Stimulated activated CD8-positive, alpha-beta memory T cell treated with anti-CD3 and anti-CD28 coated beads, Interleukin-15, amount 100 ng/mL, for 48 hours (primary cell): ENCODE measurements around the gene TNFSF10.
"Not testable (repeated sequence)": the region's sequence is repeated elsewhere in the genome, so short reads cannot be mapped to it uniquely, and the experiment has no call there.

Experiments used
- DNase-seq, 2 donors: peaks; one replicate each; pipeline ENCODE4 v3.0.0-alpha.2; 2020; ENCODE audit warnings: low read depth in 2 of 2

TNFSF10 gene

DNA sequence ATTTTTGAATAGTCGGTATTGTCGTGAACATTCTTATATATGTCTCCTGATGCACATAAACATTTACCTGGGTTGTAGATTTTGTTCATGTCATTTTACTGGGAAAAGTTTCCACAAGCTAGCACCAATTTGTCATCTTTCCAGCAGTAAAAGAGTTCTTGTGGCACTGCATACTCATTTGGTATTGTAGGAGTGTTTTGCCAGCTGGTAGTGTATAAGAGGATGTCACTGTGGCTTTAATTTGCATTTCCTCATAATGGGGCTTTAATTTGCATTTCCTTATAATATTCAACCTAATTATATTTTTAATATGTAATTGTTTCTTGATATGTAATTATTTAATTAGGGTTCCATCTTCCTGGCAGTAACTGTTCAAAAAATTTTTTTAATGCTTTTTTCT, 21.2 kb upstream of the TNFSF10 start:
- DNase-seq, result no peak

DNA sequence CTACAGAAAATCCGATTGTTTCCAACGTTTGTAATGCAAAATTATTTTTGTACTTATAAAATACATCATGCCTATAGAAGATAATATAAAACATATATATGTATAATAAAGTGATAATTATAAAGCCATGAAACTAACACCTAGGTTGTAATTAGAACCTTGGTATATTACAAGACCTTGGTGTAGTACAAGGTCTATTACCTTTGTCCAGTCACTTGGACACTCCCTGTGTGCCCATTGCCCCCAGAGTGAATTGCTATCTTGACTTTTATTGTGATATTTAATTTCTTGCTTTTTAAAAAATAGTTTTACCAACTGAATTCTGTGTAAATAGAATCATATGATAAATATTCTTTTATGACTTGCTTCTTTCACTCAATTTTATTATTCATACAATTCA, 20.7 kb upstream of the TNFSF10 start:
- no peak for DNase-seq

DNA sequence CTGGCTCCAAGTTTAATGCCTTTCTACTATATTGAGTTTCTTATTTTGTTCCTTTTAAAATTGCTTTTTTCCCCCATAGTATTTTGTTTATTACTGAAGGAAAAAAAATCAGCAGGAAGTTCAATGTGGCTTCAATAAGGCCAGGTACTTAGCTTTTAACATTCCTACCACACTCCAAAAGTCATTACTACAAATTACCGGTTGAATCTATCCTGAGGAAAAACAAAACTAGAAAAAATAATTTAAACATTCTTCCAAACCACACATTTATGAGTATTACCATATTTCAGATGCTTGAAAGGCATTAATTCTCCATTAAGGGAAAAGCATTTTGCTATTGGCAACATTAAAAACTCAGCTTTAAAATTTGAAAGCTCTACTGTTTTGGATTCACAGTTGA, 20.2 kb upstream of the TNFSF10 start:
- no peak for DNase-seq

DNA sequence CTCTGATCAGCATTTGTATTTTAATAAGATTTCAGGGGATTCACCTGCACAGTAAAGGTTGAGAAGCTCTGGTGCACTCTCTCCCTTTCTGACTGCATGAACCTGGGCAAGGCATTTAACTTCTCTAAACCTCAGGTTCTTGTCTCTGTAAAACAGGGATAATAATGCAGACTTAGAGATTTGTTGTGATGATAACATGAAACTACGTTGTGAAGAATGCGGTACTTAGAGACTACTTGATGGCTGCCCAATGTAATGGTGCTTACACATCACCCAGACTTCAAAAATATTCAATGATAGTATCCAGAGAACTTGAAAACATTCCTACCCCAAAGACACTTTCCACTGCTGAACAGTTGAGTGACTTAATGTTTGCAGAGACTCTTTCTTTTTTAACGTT, 19.8 kb upstream of the TNFSF10 start:
- DNase-seq, result no peak

DNA sequence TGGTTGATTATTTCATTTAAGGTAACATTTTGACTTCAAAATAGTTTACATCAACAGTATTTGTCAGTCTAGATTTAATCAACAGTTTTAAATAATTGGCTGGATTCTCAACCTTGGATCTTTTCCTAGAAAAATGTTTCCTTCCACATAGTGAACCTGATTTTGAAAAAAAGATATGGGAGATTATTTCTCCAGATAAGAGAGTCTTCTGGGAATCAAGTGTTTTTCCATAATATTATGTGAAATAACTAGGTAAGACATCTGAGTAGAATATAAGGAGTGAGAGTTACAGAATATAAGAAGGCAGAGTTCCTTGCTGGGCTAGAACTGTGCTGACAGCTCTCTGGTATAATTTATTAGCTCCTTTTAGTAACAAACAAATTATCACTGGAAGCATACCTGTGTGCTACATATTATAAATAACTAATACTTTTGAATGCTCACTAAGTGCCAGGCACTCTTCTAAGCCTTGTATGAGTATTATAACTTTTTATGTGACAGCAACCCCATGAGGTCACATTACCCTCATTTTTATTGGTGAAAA, 18.8 kb upstream of the TNFSF10 start:
- DNase-seq, result no peak

DNA sequence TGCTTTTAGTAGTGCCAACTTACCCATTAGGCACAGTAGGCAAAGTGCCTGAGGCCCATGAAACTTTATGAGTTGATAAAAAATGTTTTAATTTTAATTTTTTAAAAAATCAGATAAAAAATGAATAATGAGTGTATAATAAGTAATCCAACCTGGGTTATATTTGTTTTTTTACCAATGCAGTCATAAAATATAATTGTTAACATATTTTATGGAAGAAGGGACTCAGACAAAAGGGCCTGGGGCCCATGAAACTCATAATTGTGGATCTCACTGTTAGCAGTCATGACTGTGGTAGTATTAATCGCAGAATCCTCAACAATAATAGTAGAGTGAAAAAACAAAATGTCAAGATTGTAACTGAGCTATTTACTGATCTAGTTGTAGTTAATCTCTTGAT, 16.8 kb upstream of the TNFSF10 start:
- DNase-seq, result no peak

DNA sequence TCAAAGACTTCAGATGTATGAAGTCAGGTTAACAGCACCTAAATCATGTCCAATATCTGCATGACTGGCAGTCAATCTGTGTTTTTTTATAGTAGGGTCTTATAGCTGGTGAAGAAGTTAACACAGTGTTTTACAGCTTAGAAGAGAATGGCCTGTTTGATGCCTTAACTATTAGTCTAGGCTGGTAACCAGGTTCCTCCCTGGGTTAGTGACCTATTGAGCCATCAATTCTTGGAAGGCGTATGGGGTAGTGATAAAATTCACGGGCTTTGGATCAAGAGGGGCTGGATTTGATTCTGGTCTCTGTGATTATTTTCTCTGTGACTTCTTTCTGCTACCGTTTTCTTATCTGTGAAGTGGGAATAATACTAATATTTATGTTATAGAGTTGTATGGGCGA, 16.0 kb upstream of the TNFSF10 start:
- no peak for DNase-seq

DNA sequence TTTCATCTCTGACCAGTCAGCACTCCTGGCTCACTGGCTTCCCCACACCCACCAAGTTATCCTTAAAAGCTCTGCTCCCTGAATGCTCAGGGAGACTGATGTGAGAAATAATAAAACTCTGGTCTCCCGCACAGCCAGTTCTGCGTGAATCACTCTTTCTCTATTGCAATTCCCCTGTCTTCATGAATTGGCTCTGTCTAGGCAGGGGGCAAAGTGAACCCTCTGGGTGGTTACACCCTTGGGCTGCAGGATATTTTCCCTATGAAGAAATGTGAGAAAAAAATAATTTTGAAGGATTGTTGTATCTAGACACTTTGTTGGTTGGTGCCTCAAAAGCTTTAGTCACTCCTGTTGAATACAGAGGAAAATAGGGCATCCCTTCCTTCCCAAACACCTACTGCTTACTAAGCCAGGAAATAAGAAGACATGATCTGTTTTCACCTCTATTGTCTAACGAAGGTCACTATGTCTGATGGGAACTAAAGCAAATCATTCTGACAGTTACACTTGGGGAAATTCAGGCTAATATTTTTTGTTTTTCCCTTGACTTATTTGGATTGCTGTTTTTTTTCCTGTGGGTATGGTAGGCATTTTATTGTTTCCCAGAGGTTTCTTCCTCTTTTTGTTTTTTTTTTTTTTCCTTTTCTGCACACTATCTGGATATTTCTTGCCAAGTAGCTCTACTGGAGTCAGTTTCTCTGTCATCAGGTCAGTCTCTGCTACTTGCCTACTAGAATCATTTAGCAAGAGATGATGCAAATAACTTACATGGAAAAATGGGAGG, 15.3 kb upstream of the TNFSF10 start:
- no peak for DNase-seq

DNA sequence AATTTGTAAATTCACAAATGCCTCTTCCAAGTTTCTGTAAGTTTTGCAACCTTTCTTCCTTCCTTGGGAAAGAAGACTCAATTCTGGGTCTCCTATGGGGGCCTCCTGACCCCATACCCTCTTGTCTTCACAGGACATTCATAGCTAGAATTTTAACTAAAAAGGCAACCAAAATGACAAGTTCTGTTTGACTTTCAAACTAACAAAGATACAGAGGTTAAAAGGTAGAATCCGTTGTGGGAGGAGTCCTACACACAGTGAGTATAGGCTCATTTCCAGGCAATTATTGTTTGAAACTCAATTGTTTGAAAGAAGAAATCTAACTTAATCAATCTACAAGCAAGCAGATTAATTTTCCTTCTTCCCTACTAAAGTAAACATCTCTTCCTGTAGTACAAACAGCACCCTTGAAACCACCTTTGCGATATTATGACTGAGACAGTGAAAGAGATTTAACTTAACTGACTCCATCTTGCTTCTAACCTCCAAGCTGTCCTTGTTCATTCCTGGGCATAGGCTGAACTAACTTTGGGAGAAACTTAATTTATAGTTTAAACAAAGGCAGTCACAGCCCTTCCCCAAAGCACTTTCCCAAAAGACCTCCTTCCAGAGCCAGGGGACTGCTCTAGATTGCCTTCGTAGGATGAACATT, 14.4 kb upstream of the TNFSF10 start:
- DNase-seq, result no peak

DNA sequence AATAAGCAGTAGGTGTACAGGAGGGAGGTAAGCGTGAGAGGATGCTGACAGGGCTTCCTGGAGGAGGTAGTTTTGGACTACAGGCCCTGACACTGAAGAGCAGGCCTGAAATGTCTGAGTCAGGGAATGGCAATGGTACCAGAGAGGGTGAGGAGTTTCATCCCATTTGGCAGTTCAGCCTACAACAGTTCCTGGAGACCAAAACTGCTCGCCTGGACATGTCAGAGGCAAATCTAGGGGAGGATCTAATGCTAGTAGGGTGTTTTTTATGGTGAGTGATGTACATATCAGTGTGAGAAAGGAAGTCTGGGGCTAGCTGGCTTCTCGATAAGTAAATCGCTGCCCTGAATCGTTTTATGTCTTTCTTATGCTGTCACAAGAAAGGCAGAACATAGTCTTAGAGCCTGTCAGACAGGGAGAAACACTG, 13.8 kb upstream of the TNFSF10 start:
- DNase-seq, result no peak

DNA sequence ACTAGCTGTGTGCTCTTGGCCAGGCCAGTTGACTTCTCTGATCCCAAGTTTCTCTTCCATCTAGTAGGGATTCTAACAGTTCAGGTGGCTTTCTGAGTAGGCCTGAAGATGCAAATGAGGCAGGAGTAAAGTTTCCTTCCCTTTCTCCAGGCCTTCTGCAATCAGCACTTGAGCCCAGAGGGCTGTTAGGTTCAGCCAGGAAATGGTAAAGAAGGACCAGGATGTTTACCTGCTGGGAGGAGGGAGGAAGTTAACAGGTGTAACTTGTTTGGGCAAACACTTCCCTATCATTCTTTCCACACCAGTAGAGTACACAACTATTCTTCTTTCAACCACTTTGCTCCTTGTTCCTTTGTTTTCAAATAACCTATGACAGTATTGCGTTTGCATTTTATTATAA, 13.3 kb upstream of the TNFSF10 start:
- DNase-seq, result no peak

DNA sequence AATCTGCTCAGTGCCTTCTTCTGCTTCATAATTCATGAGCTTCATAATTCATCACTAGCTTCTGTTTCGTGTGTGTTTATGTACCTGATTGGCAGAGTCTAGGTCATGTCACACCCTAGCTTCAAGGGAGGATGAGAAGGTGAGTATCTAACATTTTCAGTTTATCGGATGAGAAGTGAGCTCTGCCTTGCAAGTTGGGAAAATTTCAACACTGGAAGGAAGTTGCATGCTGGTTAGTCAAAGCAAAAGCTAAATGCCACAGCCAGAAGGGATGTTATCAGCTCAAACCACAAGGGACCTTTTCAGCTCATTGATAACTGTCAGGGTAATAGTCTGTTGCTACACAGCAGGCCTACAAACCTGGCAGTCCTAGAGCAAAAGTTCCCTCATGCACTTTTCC, 7.3 kb upstream of the TNFSF10 start:
- DNase-seq, result no peak

DNA sequence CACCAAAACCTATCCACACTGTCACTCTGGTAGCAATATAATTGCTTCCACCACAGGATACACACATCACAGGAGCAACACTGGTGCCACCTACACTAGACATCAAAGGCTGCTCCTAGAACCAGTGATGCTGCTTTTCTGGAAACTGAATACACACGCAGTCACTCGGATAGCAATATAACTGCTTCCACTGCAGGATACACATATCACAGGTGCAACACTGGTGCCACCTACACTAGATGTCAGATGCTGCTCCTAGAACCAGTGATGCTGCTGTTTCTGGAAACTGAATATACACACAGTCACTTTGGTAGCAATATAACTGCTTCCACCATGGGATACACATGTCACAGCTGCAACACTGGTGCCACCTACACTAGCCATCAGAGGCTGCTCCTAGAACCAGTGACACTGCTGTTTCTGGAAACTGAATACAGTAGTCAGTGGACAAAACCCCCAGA, 6.9 kb upstream of the TNFSF10 start:
- no peak for DNase-seq

DNA sequence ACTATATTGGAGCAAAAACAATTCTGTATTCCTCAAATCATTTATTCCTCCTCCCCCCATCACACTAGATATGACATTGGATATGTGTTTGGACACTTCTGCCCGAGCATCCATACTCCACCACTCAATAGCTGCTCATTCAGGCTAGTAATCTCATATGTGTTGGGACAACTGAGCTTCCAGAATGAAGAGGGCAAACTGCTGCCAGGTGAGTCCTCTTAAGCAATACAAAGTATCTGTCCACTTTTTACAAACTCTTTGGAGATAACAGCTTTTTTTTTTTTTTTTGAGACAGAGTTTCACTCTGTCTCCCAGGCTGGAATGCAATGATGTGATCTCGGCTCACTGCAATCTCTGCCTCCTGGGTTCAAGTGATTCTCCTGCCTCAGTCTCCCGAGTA, 5.4 kb upstream of the TNFSF10 start:
- DNase-seq, result no peak

DNA sequence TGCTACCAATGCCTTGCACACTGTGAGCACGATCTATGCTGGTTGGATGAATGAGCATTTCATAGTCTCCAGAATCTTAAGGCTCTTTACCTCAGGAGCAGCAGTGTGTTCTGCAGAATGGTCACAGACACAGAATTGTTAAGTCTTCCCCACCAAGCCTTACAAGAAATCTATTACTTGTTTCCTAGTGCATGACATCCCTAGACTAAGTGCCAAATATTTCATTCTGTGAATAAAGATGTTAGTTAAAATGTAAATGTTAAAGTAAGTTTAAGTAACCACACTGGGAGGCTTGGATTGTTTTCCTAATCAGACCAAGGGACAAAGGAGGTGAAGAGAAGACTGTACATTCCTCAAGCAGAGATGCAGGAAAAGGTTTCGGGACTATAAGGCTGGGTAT, 4.1 kb upstream of the TNFSF10 start:
- no peak for DNase-seq

DNA sequence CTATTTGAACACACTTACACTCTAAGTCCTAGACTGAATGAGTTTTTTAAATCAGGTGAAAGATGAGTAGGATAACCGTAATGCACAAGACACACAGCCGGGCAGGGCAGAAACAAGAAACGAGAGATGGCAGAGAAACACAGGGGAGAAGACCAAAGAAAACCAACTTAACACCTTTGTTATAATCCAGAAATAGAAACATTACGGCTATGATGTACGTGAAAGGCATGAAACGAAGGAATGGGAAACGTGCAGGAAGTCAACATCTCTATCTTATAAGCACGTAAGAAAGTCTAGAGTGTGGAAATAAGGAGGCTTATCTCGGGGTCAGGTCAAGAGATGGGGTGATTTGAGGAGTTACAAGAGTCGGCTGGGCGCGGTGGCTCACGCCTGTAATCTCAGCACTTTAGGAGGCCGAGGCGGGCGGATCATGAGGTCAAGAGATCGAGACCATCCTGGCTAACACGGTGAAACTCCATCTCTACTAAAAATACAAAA, 1.9 kb upstream of the TNFSF10 start:
- no peak for DNase-seq

DNA sequence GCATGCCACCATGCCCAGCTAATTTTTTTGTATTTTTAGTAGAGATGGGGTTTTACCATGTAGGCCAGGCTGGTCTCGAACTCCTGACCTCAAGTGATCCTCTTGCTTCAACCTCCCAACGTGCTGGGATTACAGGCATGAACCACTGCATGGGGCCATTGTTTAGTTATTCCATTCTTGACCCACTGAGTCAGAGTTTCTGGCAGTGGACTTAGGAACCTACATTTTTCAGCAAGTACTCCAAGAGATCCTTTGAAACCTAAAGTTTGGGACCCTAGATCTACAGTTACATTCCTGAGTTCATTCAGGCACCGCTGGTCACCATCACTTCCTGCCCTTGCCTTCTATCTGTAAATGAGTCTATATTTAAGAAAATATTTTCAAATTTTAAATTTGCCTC, 1.4 kb upstream of the TNFSF10 start:
- DNase-seq, result no peak

DNA sequence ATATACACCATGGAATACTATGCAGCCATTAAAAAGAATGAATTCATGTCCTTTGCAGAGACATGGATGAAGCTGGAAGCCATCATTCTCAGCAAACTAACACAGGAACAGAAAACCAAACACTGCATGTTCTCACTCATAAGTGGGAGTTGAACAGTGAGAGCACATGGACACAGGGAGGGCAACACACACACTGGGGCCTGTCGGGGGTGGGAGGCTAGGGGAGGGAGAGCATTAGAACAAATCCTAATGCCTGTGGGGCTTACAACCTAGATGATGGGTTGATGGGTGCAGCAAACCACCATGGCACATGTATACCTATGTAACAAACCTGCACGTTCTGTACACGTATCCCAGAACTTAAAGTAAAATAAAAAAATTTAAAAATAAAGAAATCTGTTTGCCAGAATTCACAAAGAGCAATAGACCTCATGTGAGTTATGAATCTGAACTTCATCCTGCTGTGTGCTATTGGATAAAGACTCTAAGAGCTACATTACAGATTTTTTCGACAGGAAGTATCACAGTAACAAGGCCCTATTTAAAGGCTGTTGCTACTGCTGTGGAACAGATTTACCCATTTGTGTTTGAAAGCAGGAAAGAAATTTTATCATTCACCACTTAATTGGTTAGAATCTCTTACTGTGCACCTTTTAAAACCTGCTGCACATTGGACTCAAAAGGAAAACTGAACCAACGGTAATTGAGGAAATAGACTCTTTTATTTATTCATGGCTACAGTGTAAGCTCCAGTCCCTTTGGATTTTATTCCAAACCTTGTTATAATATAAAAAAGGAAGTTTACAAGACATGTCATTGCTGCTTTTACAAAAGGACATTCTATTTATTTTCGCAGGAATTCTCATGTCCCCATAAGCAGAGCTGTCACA, 1.1 kb downstream of the TNFSF10 start:
- DNase-seq, result not testable (repeated sequence)

DNA sequence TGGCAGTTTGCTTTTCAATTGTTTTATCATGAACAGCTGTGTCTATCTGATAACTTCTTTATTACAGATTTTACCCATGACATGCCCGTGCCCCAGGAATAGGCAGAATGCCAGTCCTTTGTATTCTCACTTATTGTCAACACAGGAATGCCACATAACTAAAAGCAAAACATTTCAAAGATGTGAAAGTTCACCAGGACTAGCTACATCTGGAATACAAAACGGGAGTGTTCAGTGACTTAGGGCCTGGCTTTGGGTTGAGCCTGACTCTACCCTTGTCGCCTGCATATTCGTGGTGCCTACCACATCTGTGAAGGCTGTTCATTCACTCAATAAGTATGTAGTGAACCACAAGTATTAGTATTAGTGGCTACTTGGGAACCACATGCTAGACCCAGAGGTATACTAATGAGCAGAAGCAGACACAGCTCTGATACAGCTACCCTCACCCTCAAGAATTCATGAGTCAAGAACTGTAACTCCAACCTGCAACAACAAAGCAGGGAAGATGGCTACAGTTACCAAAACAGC, 2.9 kb downstream of the TNFSF10 start:
- no peak for DNase-seq

DNA sequence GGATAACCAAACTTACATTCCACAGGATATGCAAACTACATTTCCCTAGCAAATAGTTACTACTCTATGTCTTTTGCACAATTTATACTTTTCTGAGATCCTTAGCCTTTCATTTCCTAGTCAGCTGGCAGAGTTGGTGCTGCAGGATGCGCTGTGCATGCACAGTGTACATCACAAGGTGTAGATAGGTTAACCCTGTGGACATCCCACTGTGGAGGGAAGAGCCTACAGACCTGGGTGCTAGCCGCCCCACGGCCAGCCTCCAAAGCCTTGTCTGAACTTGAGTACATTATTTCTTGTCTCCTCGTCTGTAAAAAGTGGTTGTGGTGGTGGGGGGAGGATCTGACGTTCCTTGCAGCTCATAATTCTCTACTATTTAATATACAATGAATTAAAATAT, 3.5 kb downstream of the TNFSF10 start:
- DNase-seq, result no peak

DNA sequence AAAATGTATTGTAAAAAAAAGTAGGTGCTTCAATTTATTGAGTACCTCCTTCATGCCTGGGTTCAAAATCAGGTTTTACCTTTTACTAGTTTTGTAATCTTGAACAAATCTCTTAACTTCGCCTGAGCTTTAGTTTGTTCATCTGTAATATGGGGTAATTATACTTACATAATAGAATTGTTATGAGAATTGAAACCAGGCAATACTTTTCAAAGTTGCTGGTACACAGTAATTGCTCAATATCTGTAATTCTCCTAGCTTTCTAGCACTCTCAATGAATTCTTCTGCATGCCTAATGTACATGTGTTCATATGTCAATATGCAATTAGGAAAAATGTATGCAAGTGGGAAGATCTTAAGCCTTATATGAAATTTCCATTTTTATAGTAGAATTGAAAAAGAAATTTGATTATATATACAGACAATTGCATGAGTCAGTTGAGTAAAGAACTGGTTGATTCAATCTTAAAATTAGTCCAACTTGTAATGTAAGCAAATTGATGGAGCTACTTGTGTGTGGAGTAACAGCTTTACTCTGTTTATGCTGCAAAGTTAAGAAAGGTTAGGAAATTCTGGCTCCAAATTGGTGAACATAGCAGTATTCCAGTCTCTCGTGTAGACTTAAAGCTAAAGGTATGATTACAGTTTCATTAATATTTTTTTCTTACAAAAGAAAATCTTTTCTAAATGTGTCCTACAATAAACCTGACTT, 4.1 kb downstream of the TNFSF10 start:
- no peak for DNase-seq
